NB4 (cell line): ENCODE results near the gene TUBA1C.

Experiments used
- CTCF ChIP-seq: IDR thresholded peaks from one replicate; pipeline ENCODE4 v1.5.1; 2012; ENCODE audit warnings: low read depth, low read length
- MAX ChIP-seq: IDR thresholded peaks from 2 replicates; pipeline ENCODE4 v1.6.1; 2011; ENCODE audit warnings: low read depth, low read length
- POLR2A ChIP-seq: IDR thresholded peaks from 2 replicates; pipeline ENCODE4 v1.6.1; 2011; ENCODE audit warnings: mild to moderate bottlenecking; ENCODE audit not compliant: insufficient read length; ENCODE audit errors: extremely low read depth

GRCh38 chr12:49287876-49288275 lies 23.0 kb downstream of the TUBA1C start:
- TF ChIP-seq POLR2A (no peak), CTCF (no peak), MAX (no peak)
